ENCODE results near the gene APPL2.

- TF ChIP-seq CREB5 (CRISPR knock-in tag; IDR thresholded peaks at IDR 0.05; ENCODE audit: low read depth), result no peak
- no peak for TF ChIP-seq ZC3H10 (CRISPR knock-in tag; IDR thresholded peaks at IDR 0.05)
Observed at GRCh38 chr12:105158876-105159275, 77.1 kb downstream of the APPL2 start.
